Kidney epithelial cell (primary cell): Measurements from ENCODE around the gene RARRES2. TPM values are rescaled to one million over a fixed set of nuclear protein-coding genes. Genes with fewer than 3 reads are reported as not detected.

Experiments
- DNase-seq: peaks from one replicate; pipeline ENCODE4 v3.0.0-alpha.2; 2010; ENCODE audit warnings: low read depth
- H3K27me3 ChIP-seq: 2 replicates; pipeline ENCODE4 v1.6.0; 2011; ENCODE audit warnings: low read length; ENCODE audit not compliant: control insufficient read depth, insufficient read depth
- H3K36me3 ChIP-seq: 2 replicates; pipeline ENCODE4 v1.5.1; 2011; ENCODE audit warnings: low read length; ENCODE audit not compliant: control insufficient read depth, insufficient read depth
- H3K4me3 ChIP-seq: 2 replicates; pipeline ENCODE4 v1.5.1; 2011; ENCODE audit warnings: low read depth, mild to moderate bottlenecking, control low read depth, low read length
- CTCF ChIP-seq: IDR thresholded peaks from 2 replicates; pipeline ENCODE4 v1.5.1; 2011; ENCODE audit warnings: mild to moderate bottlenecking, moderate library complexity, low read length, control low read depth, inconsistent platforms; ENCODE audit not compliant: insufficient read depth, poor library complexity, severe bottlenecking
- total RNA-seq: library from RNA; depleted of rRNA; stranded (reverse); fragments of >200 nt; gene quantifications from 2 replicates; pipeline ENCODE4 v1.2.3, GENCODE V29; 2015

The RARRES2 gene
- total RNA-seq, 1 donor from 2014 or later = 0.38 TPM

- no peak for TF ChIP-seq CTCF
- Histone ChIP-seq H3K27me3 (no peaks in the 10 kb centered on the region), H3K36me3 (no peaks in the 10 kb centered on the region), H3K4me3 (no peak overlapping the region)
- DNase-seq = no peak
These were observed 20.6 kb upstream of the RARRES2 start for GRCh38 chr7:150361807-150362621.

- TF ChIP-seq CTCF = no peak
- no peak for DNase-seq
- Histone ChIP-seq H3K4me3 (no peak overlapping the region), H3K27me3 (no peaks in the 10 kb centered on the region), H3K36me3 (no peaks in the 10 kb centered on the region)
These were observed 20.0 kb upstream of the RARRES2 start for GRCh38 chr7:150361402-150361801.

- Histone ChIP-seq H3K27me3 (no peaks in the 10 kb centered on the region), H3K36me3 (no peaks in the 10 kb centered on the region), H3K4me3 (no peak overlapping the region)
- no peak for TF ChIP-seq CTCF
- DNase-seq = no peak
These were observed 19.1 kb upstream of the RARRES2 start for GRCh38 chr7:150360363-150361058.

- TF ChIP-seq CTCF = no peak
- H3K4me3 ChIP-seq = no peak overlapping the region
- H3K27me3 ChIP-seq = no peaks in the 10 kb centered on the region
- no peaks in the 10 kb centered on the region for H3K36me3 ChIP-seq
- no peak for DNase-seq
These were observed 18.4 kb upstream of the RARRES2 start for GRCh38 chr7:150359622-150360362.

GRCh38 chr7:150358988-150359621 lies 17.7 kb upstream of the RARRES2 start:
- no peaks in the 10 kb centered on the region for H3K27me3 ChIP-seq
- no peak overlapping the region for H3K4me3 ChIP-seq
- no peak for DNase-seq
- no peaks in the 10 kb centered on the region for H3K36me3 ChIP-seq
- no peak for TF ChIP-seq CTCF
